MCF 10A (cell line): ENCODE data around the gene DOCK9. TPM values are rescaled to one million over a fixed set of nuclear protein-coding genes. Genes with fewer than 3 reads are reported as not detected.

ENCODE experiments used
- BruUV-seq: library from RNA; stranded (reverse); fragments of 400-500 nt; replicated peaks from 2 replicates; lab custom pipeline; 2021; lab: Mats Ljungman, UMichigan
- CTCF ChIA-PET: fragments of 300-600 bp; sonication (Branson Sonifier 250); formaldehyde crosslinking; extraction: SDS; loops from one replicate; lab custom pipeline; 2021; ENCODE audit warnings: antibody characterized with exemption, inconsistent platforms; lab: Yijun Ruan, JAX
- POLR2A ChIA-PET: fragments of 300-600, 350-650 bp; sonication (Branson Sonifier 250); formaldehyde crosslinking; extraction: SDS; loops from one replicate; lab custom pipeline; 2020; ENCODE audit warnings: antibody characterized with exemption, inconsistent platforms; lab: Yijun Ruan, JAX
- DNase-seq: peaks from one replicate; pipeline ENCODE4 v3.0.0-alpha.2; 2018; ENCODE audit not compliant: unreplicated experiment
- H3K27ac Mint-ChIP-seq: one replicate; pipeline ENCODE4 v1.8.0; 2022; ENCODE audit warnings: mild to moderate bottlenecking, low read depth, mixed read lengths; ENCODE audit not compliant: unreplicated experiment
- H3K27me3 Mint-ChIP-seq: one replicate; pipeline ENCODE4 v1.8.0; 2022; ENCODE audit warnings: mixed read lengths; ENCODE audit not compliant: insufficient read depth, unreplicated experiment
- H3K36me3 Mint-ChIP-seq: one replicate; pipeline ENCODE4 v1.8.0; 2022; ENCODE audit warnings: mild to moderate bottlenecking, moderate library complexity, mixed read lengths; ENCODE audit not compliant: insufficient read depth, unreplicated experiment
- H3K4me1 Mint-ChIP-seq: one replicate; pipeline ENCODE4 v1.8.0; 2022; ENCODE audit warnings: mixed read lengths; ENCODE audit not compliant: insufficient read depth, unreplicated experiment
- H3K4me3 Mint-ChIP-seq: one replicate; pipeline ENCODE4 v1.8.0; 2022; ENCODE audit warnings: mild to moderate bottlenecking, moderate library complexity, mixed read lengths; ENCODE audit not compliant: unreplicated experiment
- H3K9me3 Mint-ChIP-seq: one replicate; pipeline ENCODE4 v1.8.0; 2022; ENCODE audit warnings: mixed read lengths; ENCODE audit not compliant: unreplicated experiment
- CTCF ChIP-seq: fragments of 200-600 bp; IDR thresholded peaks from one replicate; pipeline ENCODE4 v1.8.0; 2022; ENCODE audit warnings: antibody characterized with exemption, mild to moderate bottlenecking; ENCODE audit not compliant: unreplicated experiment
- intact Hi-C: fragments of 100-400 bp; cut with micrococcal nuclease; formaldehyde crosslinking; loops from 2 replicates; pipeline ENCODE4 v1.14.1; 2022
- total RNA-seq: library from RNA; stranded (reverse); gene quantifications from 2 replicates; pipeline ENCODE4 v1.2.3, GENCODE V29; 2022

The DOCK9 gene
- total RNA-seq, 1 experiment from 2014 or later: 77.0 TPM

GRCh38 chr13:98923641-98924397 lies 54.0 kb downstream of the DOCK9 start:
- ChIA-PET POLR2A (no interaction called here), CTCF (no interaction called here)
- peak overlapping the region; percentile 46 for H3K27ac Mint-ChIP-seq

GRCh38 chr13:98922306-98922705 lies 55.6 kb downstream of the DOCK9 start:
- Mint-ChIP-seq H3K27me3 (no peaks in the 10 kb centered on the region), H3K4me1 (peaks cover 4% of the 10 kb centered on the region), H3K4me3 (no peak overlapping the region), H3K9me3 (no peaks in the 10 kb centered on the region), H3K36me3 (peaks cover 40% of the 10 kb centered on the region), H3K27ac (no peak overlapping the region)
- POLR2A ChIA-PET: no interaction called here
- no peak for TF ChIP-seq CTCF
- CTCF ChIA-PET: interaction anchor here (1.1 kb wide), 1 partner anchor 128 kb away, joined by 3 read pairs; no protein-coding TSS in a partner anchor
- DNase-seq: no peak
- intact Hi-C loops: no loop called here
- no TSS peak for BruUV-seq

More at GRCh38 chr13:98923641-98924397, 54.0 kb downstream of the DOCK9 start:
- TF ChIP-seq CTCF: no peak
- H3K27me3 Mint-ChIP-seq: no peaks in the 10 kb centered on the region
- no TSS peak for BruUV-seq
- no peaks in the 10 kb centered on the region for H3K9me3 Mint-ChIP-seq
- H3K4me3 Mint-ChIP-seq: no peak overlapping the region
- no peak for DNase-seq
- peaks cover 4% of the 10 kb centered on the region for H3K4me1 Mint-ChIP-seq
- H3K36me3 Mint-ChIP-seq: peaks cover 30% of the 10 kb centered on the region
- intact Hi-C loops: no loop called here

GRCh38 chr13:98921786-98922185 lies 56.1 kb downstream of the DOCK9 start:
- CTCF ChIA-PET: no interaction called here
- BruUV-seq: no TSS peak

More at GRCh38 chr13:98921786-98922185, 56.1 kb downstream of the DOCK9 start:
- intact Hi-C loops: no loop called here
- H3K9me3 Mint-ChIP-seq: no peaks in the 10 kb centered on the region
- H3K4me3 Mint-ChIP-seq: no peak overlapping the region
- H3K36me3 Mint-ChIP-seq: peaks cover 38% of the 10 kb centered on the region
- H3K4me1 Mint-ChIP-seq: peaks cover 4% of the 10 kb centered on the region
- no peak overlapping the region for H3K27ac Mint-ChIP-seq
- H3K27me3 Mint-ChIP-seq: no peaks in the 10 kb centered on the region
- no peak for TF ChIP-seq CTCF
- POLR2A ChIA-PET: no interaction called here
- DNase-seq: no peak
